MM.1S (cell line): Measurements from ENCODE around the gene ABL2.

Experiments used
- EZH2 ChIP-seq: fragments of 300-600 bp; sonication (generic); optimal IDR thresholded peaks from 2 replicates; pipeline ENCODE3; 2017; ENCODE audit warnings: low read depth, mild to moderate bottlenecking, antibody characterized with exemption, low read length, mixed read lengths
- TF ChIP-seq, protein P1 (sequence below): fragments of 300-600 bp; sonication (generic); IDR thresholded peaks from 2 replicates; pipeline ENCODE4 v1.5.1; 2016; ENCODE audit warnings: antibody characterized with exemption, low read length, mixed read lengths

DNA sequence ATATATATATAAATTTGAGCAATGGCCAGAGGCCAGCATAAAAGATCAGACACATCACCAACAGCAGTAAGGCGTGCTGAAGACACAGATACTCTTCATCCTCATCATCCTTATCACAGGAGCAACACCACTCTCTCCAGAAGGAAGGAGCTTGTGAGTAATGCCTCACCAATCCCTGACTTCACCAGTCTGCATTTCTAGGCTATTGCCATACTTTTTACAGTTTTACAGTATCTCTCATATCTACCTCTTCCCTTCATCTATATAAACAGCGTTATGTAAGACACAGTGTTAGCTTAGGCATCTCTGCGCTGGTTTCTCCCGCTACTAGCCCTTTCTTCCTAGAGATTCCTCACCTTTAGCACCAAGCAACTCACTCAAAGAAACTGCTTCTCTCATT, 2.4 kb upstream of the ABL2 start:
- TF ChIP-seq, protein P1, sequence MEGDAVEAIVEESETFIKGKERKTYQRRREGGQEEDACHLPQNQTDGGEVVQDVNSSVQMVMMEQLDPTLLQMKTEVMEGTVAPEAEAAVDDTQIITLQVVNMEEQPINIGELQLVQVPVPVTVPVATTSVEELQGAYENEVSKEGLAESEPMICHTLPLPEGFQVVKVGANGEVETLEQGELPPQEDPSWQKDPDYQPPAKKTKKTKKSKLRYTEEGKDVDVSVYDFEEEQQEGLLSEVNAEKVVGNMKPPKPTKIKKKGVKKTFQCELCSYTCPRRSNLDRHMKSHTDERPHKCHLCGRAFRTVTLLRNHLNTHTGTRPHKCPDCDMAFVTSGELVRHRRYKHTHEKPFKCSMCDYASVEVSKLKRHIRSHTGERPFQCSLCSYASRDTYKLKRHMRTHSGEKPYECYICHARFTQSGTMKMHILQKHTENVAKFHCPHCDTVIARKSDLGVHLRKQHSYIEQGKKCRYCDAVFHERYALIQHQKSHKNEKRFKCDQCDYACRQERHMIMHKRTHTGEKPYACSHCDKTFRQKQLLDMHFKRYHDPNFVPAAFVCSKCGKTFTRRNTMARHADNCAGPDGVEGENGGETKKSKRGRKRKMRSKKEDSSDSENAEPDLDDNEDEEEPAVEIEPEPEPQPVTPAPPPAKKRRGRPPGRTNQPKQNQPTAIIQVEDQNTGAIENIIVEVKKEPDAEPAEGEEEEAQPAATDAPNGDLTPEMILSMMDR: no peak
- TF ChIP-seq EZH2: no peak
